Body of pancreas (tissue), 4 donors: ENCODE measurements around the gene ABCF1. TPM values are rescaled to one million over a fixed set of nuclear protein-coding genes. Genes with fewer than 3 reads are reported as not detected.
A peak's percentile ranks its signal among the peaks of the same experiment; 100 is the strongest.

Experiments
- ATAC-seq: fragments of 150-250 bp; one replicate; pipeline ENCODE4 v1.9.1; 2016
- DNase-seq, 4 donors: peaks; one replicate each; pipeline ENCODE4 v3.0.0-alpha.2; 2019
- H3K27ac ChIP-seq, 4 donors: fragments of 200-600 bp; sonication (generic); 1 replicate in 3 of 4; 2 replicates in 1 of 4; pipeline versions ENCODE4 v1.5.1 to v1.6.1; 2016 to 2019; ENCODE audit warnings: mild to moderate bottlenecking in 1 of 4, mixed read lengths in 1 of 4, moderate library complexity in 1 of 4
- H3K27me3 ChIP-seq, 2 donors: fragments of 200-600 bp; sonication (generic); one replicate each; pipeline ENCODE4 v1.6.0; 2016; ENCODE audit warnings: mild to moderate bottlenecking in 1 of 2
- H3K36me3 ChIP-seq, 2 donors: fragments of 200-600 bp; sonication (generic); replicated peaks in 1 of 2; 2 replicates each; pipeline ENCODE4 v1.5.1; 2016; ENCODE audit warnings: low read depth in 2 of 2; ENCODE audit not compliant: insufficient read depth in 1 of 2
- H3K4me1 ChIP-seq: fragments of 200-600 bp; sonication (generic); one replicate; pipeline ENCODE4 v1.6.0; 2016
- H3K4me3 ChIP-seq, 2 donors: fragments of 200-600 bp; sonication (generic); 1 replicate in 1 of 2; 2 replicates in 1 of 2; pipeline ENCODE4 v1.5.1; 2016 to 2019
- H3K9me3 ChIP-seq, 3 donors: fragments of 200-600 bp; sonication (generic); 1 replicate in 2 of 3; 2 replicates in 1 of 3; pipeline ENCODE4 v1.5.1; 2016
- POLR2A ChIP-seq, 3 donors: fragments of 450-650 bp; IDR thresholded peaks; one replicate each; pipeline ENCODE4 v1.6.1; 2016; ENCODE audit warnings: antibody characterized with exemption in 3 of 3, mild to moderate bottlenecking in 2 of 3
- WGBS, 2 donors: methylation state at CpG; one replicate each; pipeline ENCODE4 v1.1.5; 2017; 5-methylcytosine and 5-hydroxymethylcytosine counted together
- intact Hi-C: fragments of 100-400 bp; cut with DNase I; formaldehyde crosslinking; loops from one replicate; pipeline ENCODE4 v1.15.1; 2023
- total RNA-seq, 2 donors: library from RNA; depleted of rRNA; stranded (reverse); fragments of >200 nt; gene quantifications; one replicate each; pipeline ENCODE4 v1.1.0, GENCODE V29; 2016
- TF ChIP-seq, protein P1 (sequence below), 7 experiments: fragments of 450-650 bp in 4 of 7; fragments of 200-600 bp in 3 of 7; sonication (generic) in 3 of 7; IDR thresholded peaks; one replicate each; pipeline ENCODE4 v1.5.1; 2016 to 2019; ENCODE audit warnings: antibody characterized with exemption in 7 of 7

The ABCF1 gene
- total RNA-seq, 2 donors from 2014 or later = 27.0 to 37.6 TPM

DNA sequence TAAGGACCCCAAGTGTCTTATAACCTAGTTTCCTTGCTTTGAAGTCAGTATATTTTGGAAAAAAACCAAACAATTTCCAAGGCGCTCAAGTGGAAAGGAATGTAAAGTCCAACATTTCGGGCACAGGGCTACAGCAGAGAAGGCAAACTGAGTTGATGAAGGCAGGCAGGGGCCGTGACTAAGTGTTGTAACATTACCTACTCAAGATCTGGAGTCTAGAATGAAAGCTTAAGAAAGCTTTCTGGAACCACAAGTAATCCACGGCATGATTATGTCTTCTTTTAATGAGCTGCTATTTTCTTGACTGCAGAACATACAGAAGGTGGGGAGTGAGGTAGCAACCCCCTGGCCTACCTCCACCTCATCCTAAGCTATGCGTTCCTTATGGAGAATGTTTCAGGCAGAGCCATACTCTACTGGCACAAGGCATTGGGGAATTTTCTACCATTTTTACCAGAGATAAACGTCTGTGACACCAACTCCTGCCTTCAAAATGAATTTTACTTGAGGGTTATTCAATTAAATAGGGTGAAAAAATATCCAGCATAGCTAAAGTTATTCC is 41.5 kb downstream of the ABCF1 start:
- TF ChIP-seq, protein P1, sequence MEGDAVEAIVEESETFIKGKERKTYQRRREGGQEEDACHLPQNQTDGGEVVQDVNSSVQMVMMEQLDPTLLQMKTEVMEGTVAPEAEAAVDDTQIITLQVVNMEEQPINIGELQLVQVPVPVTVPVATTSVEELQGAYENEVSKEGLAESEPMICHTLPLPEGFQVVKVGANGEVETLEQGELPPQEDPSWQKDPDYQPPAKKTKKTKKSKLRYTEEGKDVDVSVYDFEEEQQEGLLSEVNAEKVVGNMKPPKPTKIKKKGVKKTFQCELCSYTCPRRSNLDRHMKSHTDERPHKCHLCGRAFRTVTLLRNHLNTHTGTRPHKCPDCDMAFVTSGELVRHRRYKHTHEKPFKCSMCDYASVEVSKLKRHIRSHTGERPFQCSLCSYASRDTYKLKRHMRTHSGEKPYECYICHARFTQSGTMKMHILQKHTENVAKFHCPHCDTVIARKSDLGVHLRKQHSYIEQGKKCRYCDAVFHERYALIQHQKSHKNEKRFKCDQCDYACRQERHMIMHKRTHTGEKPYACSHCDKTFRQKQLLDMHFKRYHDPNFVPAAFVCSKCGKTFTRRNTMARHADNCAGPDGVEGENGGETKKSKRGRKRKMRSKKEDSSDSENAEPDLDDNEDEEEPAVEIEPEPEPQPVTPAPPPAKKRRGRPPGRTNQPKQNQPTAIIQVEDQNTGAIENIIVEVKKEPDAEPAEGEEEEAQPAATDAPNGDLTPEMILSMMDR (IDR thresholded peaks at IDR 0.05) = no peak
- TF ChIP-seq POLR2A (IDR thresholded peaks at IDR 0.05) = peak in 2 of 3 donors; percentile 6 to 18
- no peak for ATAC-seq
- intact Hi-C loops = no loop called here
- Histone ChIP-seq H3K9me3 (no peaks in the 10 kb centered on the region), H3K4me1 (peaks cover 46% of the 10 kb centered on the region), H3K4me3 (no peak overlapping the region), H3K36me3 (peaks cover 0 to 7% of the 10 kb centered on the region in 2 donors), H3K27me3 (no peaks in the 10 kb centered on the region), H3K27ac (peak overlapping the region in 3 of 4 donors; percentile 1 to 96 (median 96))
- 25% methylated on average over 6 of the region's 6 CpGs for WGBS, 2 donors
- no peak for DNase-seq

DNA sequence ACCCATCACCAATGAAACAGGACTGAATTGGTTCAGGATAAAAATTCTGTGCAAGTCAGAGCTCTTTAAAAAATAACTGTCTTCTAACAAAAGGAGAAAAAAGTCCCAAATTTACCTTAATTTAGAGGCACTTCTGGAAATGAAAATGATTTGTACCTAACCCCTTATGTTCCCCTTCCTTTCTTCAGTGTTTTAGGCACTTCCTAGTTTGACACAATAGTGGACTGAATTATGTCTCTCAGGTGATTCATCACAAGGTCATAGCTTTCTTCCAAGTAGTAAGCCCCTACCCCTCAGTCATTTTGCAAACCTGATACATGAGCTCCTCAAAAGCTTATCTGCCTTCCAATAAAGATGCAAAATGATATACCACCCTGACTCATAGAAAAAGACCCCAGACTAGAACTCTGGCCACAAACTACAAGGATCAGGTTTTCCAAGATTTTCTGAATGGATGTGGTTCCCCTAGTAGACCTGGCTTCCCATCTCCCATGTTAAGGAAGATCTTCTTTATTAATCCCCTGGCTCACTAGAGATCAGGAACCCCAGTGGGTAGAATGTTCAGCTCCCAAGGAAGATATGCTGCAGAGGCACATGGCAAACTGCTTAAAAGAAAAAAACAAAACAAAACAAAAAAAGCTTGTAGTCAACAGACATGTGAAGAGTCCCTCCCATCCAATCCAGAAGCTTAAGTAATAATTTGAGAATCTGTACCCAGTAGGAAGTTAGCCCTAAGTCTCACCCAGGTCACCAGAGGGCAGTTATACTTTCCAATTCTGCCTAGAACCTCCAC is 42.2 kb downstream of the ABCF1 start:
- Histone ChIP-seq H3K27ac (peak overlapping the region in 3 of 4 donors; percentile 96 to 97 (median 96)), H3K9me3 (no peaks in the 10 kb centered on the region), H3K4me1 (peaks cover 48% of the 10 kb centered on the region), H3K27me3 (no peaks in the 10 kb centered on the region), H3K36me3 (peaks cover 0 to 7% of the 10 kb centered on the region in 2 donors), H3K4me3 (no peak overlapping the region)
- DNase-seq (no peak), ATAC-seq (no peak)
- intact Hi-C loops = no loop called here
- TF ChIP-seq, protein P1 (IDR thresholded peaks at IDR 0.05) = no peak
- peak in 1 of 3 donors; percentile 33 for TF ChIP-seq POLR2A (IDR thresholded peaks at IDR 0.05)

DNA sequence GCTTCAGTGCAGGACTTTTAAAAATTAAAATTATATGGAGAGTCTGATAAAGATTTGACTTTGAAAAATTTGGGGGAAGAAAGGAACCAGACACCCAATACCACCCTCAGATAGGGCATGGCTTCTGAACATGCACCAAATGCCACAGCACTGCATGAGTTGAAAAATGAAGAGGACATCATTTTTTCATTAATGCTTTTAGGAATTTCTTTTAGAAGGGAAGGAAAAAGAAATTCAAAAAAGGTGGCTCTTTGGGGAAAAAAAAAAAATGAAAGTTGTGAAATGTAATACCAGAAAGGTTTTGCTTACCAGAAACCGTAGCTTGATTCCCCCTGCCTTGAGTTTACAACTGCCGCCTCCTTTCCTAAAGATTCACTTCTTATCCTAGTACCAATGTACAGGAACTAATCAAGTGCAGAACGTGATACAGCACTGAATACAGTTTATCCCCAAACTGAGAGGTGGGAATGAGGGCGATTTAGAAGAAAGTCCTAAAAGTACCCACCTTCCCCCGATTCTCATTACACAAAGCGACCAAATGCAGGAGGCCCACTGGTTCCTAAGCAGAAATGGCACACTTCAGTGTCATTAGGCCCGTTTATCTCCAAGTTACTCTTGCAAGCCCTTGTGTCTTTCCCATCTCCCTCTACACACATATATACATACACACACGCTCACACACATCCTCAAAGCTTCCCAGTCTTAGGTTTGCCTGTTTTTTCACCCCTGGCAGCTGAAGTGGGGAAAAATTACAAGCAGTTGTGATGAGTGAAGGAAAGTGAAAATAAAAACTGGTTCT is 43.0 kb downstream of the ABCF1 start:
- TF ChIP-seq POLR2A (IDR thresholded peaks at IDR 0.05) = no peak
- TF ChIP-seq, protein P1 (IDR thresholded peaks at IDR 0.05) = no peak
- WGBS, 2 donors = 11 to 12% methylated on average over 8 of the region's 8 CpGs
- no peaks in the 10 kb centered on the region for H3K9me3 ChIP-seq
- peaks cover 56% of the 10 kb centered on the region for H3K4me1 ChIP-seq
- H3K27me3 ChIP-seq = no peaks in the 10 kb centered on the region
- ATAC-seq = no peak
- peaks cover 0 to 2% of the 10 kb centered on the region in 2 donors for H3K36me3 ChIP-seq
- H3K4me3 ChIP-seq = peak overlapping the region; percentile 7 to 24
- no peak for DNase-seq
- peak overlapping the region; percentile 78 to 97 (median 96) for H3K27ac ChIP-seq
- intact Hi-C loops = no loop called here

DNA sequence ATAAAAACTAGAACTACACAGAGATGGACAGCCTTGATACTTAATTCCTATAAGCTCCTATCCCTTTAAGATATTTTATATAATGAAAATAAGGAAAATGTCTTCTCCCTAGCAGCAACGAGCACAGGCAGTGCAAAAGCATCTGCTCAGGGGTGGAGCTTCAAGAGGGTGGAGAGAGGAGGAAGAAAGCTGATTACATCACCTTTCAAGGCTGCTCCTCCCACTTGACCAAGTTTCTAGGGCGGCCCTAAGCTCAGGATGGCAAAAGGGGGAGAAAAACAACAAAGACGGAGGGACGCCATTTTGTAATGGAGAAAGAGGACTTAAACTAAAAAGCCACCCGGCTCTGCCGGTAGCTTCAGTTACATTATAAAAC is 43.6 kb downstream of the ABCF1 start:
- peak; percentile 69 for ATAC-seq
- Histone ChIP-seq H3K4me1 (peaks cover 58% of the 10 kb centered on the region), H3K27me3 (no peaks in the 10 kb centered on the region), H3K9me3 (no peaks in the 10 kb centered on the region), H3K36me3 (peaks cover 0 to 2% of the 10 kb centered on the region in 2 donors), H3K4me3 (peak overlapping the region; percentile 63 to 73), H3K27ac (peak overlapping the region; percentile 78 to 97 (median 96))
- 0 to 1% methylated on average over 6 of the region's 6 CpGs for WGBS, 2 donors
- TF ChIP-seq, protein P1 (IDR thresholded peaks at IDR 0.05) = no peak
- peak; percentile 47 to 81 (median 81) for TF ChIP-seq POLR2A (IDR thresholded peaks at IDR 0.05)
- intact Hi-C loops = no loop called here
- peak; percentile 88 to 98 (median 92) for DNase-seq
